H1 (cell line): ENCODE results near the gene PRR22. TPM values are rescaled to one million over a fixed set of nuclear protein-coding genes. Genes with fewer than 3 reads are reported as not detected.

ENCODE experiments used
- ASH2L ChIP-seq: fragments of 200-600, 300-600 bp; sonication (generic); IDR thresholded peaks from one replicate; pipeline ENCODE4 v1.7.1; 2017; ENCODE audit warnings: low read length
- HDAC2 ChIP-seq, 2 experiments: fragments of 300-600 bp in 1 of 2; sonication (generic) in 1 of 2; IDR thresholded peaks; 2 replicates each; pipeline ENCODE4 v1.6.1; 2011 to 2012; ENCODE audit warnings: low read depth in 2 of 2, low read length in 2 of 2, mild to moderate bottlenecking in 2 of 2, moderate library complexity in 2 of 2, borderline replicate concordance in 1 of 2, inconsistent platforms in 1 of 2
- KDM4A ChIP-seq: IDR thresholded peaks from one replicate; pipeline ENCODE4 v1.7.1; 2012; ENCODE audit warnings: low read depth, mild to moderate bottlenecking, moderate library complexity, low read length, inconsistent platforms; ENCODE audit not compliant: severe bottlenecking
- SAP30 ChIP-seq: fragments of 300-600 bp; sonication (generic); IDR thresholded peaks from 2 replicates; pipeline ENCODE4 v1.7.1; 2012; ENCODE audit warnings: low read length, moderate library complexity, mild to moderate bottlenecking, inconsistent platforms; ENCODE audit not compliant: insufficient read depth, insufficient replicate concordance
- SP1 ChIP-seq: IDR thresholded peaks from 2 replicates; pipeline ENCODE4 v1.6.1; 2011; ENCODE audit warnings: low read depth, low read length
- TAF1 ChIP-seq: IDR thresholded peaks from 2 replicates; pipeline ENCODE4 v1.6.1; 2011; ENCODE audit warnings: mild to moderate bottlenecking, low read depth, low read length
- polyA plus RNA-seq, 7 experiments: library from polyadenylated mRNA; depleted of rRNA in 3 of 7; stranded (reverse) in 5 of 7; unstranded in 2 of 7; fragments of >200 nt in 5 of 7; fragments of 200-250 nt in 2 of 7; gene quantifications; 1 replicate in 5 of 7; 2 replicates in 1 of 7; 4 replicates in 1 of 7; pipeline versions ENCODE4 v1.2.1 to v1.2.3, GENCODE V29; 2011 to 2013; ENCODE audit warnings: missing spikeins in 2 of 7, mixed read lengths in 2 of 7
- total RNA-seq: library from RNA; stranded (reverse); fragmentation: NEBNext Ultra II Directional; extraction: Animal tissue kit (Norgen Biotek cat#: 25700); gene quantifications from 2 replicates; pipeline ENCODE4 v1.2.1, GENCODE V29; 2021
- TF ChIP-seq, protein P1 (sequence below): IDR thresholded peaks from 2 replicates; pipeline ENCODE4 v1.6.1; 2011; ENCODE audit warnings: low read depth, mild to moderate bottlenecking, low read length; ENCODE audit not compliant: insufficient read depth

The PRR22 gene
- total and polyA plus RNA-seq, 2 of the 8 experiments (the other 6 are each of a cell fraction or from before 2014, with no cell fraction given): 1.9 to 2.1 TPM

DNA sequence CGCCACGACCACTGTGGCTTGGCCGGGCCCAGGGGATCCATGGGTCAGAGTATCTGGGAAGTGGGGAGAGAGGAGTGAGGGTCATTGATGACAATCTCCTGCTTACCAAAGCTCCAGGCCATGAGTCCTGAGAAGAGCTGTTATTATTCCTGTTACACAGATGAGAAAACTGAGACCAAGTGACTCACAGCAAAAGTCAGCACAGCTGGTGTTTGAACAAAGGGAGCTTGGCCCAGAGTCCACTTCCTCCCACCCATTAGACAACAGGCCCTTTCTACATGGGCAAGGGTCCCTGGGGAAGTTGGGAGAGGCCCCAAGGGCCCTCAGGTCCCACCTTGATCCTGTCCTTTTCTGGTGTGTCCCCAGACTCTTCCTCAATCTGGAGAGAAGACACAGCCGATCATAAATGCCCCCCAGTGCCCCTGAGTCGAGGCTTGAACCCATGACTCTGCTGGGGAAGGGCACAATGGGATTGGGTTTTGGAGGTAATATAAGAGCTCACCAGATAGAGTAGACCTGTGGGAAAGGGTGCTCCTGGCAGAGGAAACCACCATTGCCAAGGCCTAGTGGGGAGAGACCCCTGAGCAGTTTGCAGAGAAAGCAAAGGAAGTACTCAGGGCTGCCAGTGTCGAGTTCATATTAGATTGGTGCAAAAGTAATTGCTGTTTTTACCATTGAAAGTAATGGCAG lies 48.1 kb upstream of the PRR22 start (continued):
- TF ChIP-seq HDAC2 (IDR thresholded peaks at IDR 0.05; ENCODE audit: borderline replicate concordance in 1 of 2, low read depth in 2 of 2, low read length in 2 of 2): no peak
- no peak for TF ChIP-seq SAP30
- TF ChIP-seq, protein P1, sequence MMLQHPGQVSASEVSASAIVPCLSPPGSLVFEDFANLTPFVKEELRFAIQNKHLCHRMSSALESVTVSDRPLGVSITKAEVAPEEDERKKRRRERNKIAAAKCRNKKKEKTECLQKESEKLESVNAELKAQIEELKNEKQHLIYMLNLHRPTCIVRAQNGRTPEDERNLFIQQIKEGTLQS: no peak
- TF ChIP-seq SP1: no peak
- TF ChIP-seq TAF1: no peak
- TF ChIP-seq ASH2L: no peak
- no peak for TF ChIP-seq KDM4A
